Mesothelial cell of epicardium (in vitro differentiated cells): ENCODE results near the gene SND1. TPM values are rescaled to one million over a fixed set of nuclear protein-coding genes. Genes with fewer than 3 reads are reported as not detected.

ENCODE experiments used
- DNase-seq, 2 experiments: peaks; one replicate each; pipeline ENCODE4 v3.0.0; 2021; ENCODE audit warnings: low spot score in 2 of 2; ENCODE audit not compliant: unreplicated experiment in 2 of 2
- H3K27ac Mint-ChIP-seq: 2 replicates; pipeline ENCODE4 v1.8.0; 2021; ENCODE audit warnings: mixed read lengths
- H3K27me3 Mint-ChIP-seq: 2 replicates; pipeline ENCODE4 v1.8.0; 2021; ENCODE audit warnings: low read depth, mixed read lengths
- H3K36me3 Mint-ChIP-seq: 2 replicates; pipeline ENCODE4 v1.8.0; 2021; ENCODE audit warnings: mixed read lengths
- H3K4me1 Mint-ChIP-seq: 2 replicates; pipeline ENCODE4 v1.8.0; 2021; ENCODE audit warnings: mixed read lengths
- H3K4me3 Mint-ChIP-seq: 2 replicates; pipeline ENCODE4 v1.8.0; 2021; ENCODE audit warnings: mild to moderate bottlenecking, moderate library complexity, mixed read lengths
- H3K9me3 Mint-ChIP-seq: 2 replicates; pipeline ENCODE4 v1.8.0; 2021; ENCODE audit warnings: mixed read lengths
- total RNA-seq: library from RNA; stranded (reverse); gene quantifications from 3 replicates; pipeline ENCODE4 v1.2.1, GENCODE V29; 2021
- TF ChIP-seq, protein P1 (sequence below): fragments of 200-600 bp; sonication (generic); IDR thresholded peaks from one replicate; pipeline ENCODE4 v1.5.0; 2021; ENCODE audit warnings: antibody characterized with exemption; ENCODE audit not compliant: unreplicated experiment

The SND1 gene
- total RNA-seq, 1 donor from 2014 or later = 211 TPM

DNA sequence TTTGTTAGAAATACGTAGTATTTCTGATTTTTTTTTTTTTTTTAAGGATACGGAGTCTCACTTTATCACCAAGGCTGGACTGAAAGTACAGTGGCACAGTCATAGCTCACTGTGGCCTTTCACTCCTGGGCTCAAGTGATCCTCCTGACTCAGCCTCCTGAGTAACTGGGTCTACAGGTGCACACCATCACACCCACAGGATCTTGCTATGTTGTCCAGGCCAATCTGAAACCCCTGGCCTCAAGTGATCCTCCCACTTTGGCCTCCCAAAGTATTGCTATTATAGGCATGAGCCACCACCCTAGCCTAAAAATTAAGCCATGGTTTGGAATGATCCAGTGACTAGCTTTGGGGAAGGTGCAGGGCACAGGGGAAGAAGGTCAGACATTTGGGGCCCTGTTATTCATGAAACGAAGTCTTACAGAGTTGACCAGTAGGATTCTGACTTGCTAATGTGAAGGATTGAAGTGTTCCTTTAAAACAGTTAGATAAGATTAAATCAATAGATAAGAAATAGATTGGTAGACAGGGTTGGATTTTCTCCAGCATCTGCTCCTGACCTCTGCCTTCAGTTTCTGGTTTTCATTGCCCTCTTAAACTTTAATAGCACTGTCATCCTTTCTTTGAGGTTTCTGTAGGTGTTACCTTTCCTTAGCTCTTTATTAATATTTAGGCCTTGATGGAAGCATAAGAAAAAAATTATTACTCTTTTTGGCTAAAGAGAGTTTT is 257.6 kb downstream of the SND1 start:
- H3K27ac Mint-ChIP-seq = no peak overlapping the region
- peaks cover 9% of the 10 kb centered on the region for H3K4me1 Mint-ChIP-seq
- H3K4me3 Mint-ChIP-seq = no peak overlapping the region
- H3K36me3 Mint-ChIP-seq = no peaks in the 10 kb centered on the region
- H3K27me3 Mint-ChIP-seq = no peaks in the 10 kb centered on the region
- H3K9me3 Mint-ChIP-seq = no peaks in the 10 kb centered on the region
- TF ChIP-seq, protein P1, sequence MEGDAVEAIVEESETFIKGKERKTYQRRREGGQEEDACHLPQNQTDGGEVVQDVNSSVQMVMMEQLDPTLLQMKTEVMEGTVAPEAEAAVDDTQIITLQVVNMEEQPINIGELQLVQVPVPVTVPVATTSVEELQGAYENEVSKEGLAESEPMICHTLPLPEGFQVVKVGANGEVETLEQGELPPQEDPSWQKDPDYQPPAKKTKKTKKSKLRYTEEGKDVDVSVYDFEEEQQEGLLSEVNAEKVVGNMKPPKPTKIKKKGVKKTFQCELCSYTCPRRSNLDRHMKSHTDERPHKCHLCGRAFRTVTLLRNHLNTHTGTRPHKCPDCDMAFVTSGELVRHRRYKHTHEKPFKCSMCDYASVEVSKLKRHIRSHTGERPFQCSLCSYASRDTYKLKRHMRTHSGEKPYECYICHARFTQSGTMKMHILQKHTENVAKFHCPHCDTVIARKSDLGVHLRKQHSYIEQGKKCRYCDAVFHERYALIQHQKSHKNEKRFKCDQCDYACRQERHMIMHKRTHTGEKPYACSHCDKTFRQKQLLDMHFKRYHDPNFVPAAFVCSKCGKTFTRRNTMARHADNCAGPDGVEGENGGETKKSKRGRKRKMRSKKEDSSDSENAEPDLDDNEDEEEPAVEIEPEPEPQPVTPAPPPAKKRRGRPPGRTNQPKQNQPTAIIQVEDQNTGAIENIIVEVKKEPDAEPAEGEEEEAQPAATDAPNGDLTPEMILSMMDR = no peak
- DNase-seq = no peak

DNA sequence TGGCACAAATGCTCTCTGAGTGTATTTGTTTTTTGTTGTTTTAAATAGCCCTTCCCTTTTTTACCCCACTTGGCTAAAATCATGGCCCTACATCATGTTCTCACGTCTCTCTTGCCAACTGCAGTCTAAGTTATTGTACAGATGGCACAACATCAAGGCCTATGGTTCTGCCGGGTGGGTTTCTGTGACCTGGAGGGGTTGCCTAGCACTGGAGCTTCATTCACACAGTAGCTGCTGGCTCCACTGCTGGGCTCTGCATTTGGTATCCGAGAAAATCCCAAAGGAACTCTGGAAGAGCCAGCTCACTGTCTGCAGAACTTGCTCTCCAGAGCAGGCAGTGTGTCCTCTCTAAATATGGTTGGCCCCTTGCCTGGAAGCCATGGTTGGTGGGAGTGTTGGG is 258.7 kb downstream of the SND1 start:
- no peak overlapping the region for H3K27ac Mint-ChIP-seq
- DNase-seq = no peak
- peaks cover 8% of the 10 kb centered on the region for H3K4me1 Mint-ChIP-seq
- H3K4me3 Mint-ChIP-seq = no peak overlapping the region
- TF ChIP-seq, protein P1 = no peak
- H3K9me3 Mint-ChIP-seq = no peaks in the 10 kb centered on the region
- H3K36me3 Mint-ChIP-seq = no peaks in the 10 kb centered on the region
- no peaks in the 10 kb centered on the region for H3K27me3 Mint-ChIP-seq

DNA sequence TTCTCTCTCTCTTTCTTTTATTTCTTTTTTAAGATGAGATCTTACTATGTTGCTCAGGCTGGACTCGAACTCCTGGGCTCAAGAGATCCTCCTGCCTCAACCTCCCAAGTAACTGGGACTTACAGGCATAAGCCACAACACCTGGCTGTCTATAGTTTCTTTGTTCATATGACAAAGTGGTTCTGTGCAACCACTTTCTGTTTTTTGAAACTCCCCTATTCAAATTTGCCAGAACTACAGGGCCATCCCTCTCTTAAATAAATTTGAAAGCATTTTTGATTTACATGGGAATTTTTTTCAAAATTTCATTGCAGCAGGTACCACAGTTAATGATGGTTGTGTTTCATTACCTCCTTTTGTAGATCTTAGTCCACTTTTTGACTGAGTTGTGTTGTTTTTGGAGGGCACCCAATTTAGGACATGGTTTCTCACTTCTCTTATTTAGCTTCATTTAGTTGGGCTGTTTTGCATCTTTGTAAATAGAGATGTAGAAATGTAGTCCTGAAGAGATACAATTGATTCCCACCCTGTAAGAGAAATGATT is 260.0 kb downstream of the SND1 start:
- TF ChIP-seq, protein P1 = no peak
- no peaks in the 10 kb centered on the region for H3K27me3 Mint-ChIP-seq
- H3K4me3 Mint-ChIP-seq = no peak overlapping the region
- H3K27ac Mint-ChIP-seq = no peak overlapping the region
- DNase-seq = no peak
- H3K9me3 Mint-ChIP-seq = no peaks in the 10 kb centered on the region
- peaks cover 7% of the 10 kb centered on the region for H3K4me1 Mint-ChIP-seq
- no peaks in the 10 kb centered on the region for H3K36me3 Mint-ChIP-seq

DNA sequence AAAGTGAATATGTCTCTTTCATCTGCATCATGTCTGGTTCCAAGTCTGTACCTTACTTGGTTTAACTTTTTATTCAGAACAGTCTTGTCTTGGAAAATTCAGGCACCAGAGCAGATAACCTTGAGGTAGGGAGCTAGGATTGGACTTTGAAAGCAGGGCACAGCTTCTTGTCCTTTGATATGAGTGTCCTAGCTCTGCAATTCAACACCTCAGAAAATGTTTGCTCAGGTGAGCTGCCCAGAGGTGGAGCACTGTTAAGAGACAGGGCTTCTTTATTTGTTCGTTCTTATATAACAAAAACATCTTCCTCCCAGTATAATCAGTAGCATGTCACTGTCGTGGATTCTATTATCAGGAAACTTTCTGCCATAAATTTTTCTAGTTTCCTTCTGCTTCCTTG is 260.9 kb downstream of the SND1 start:
- Mint-ChIP-seq H3K4me3 (no peak overlapping the region), H3K27ac (no peak overlapping the region), H3K36me3 (no peaks in the 10 kb centered on the region), H3K27me3 (no peaks in the 10 kb centered on the region), H3K9me3 (no peaks in the 10 kb centered on the region), H3K4me1 (peaks cover 2% of the 10 kb centered on the region)
- TF ChIP-seq, protein P1 = no peak
- no peak for DNase-seq

DNA sequence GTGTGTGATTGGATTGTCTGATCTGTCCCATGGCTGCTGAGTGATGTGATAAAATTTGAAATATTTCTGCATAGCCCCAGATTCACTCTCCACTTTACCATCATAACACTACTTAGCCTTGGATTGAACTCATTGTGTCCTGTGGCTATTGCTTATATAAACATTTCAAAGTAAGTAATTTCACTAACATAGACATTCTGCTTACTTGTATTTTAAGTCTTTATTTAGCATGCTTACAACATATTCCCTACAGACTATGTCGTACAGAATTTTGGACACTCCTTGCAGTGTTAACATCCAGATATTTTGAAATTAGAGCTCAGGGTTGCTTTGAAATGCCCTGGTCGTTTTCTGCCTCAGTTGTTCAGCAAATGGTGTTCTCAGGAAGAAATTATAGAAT is 261.7 kb downstream of the SND1 start:
- Mint-ChIP-seq H3K4me1 (peaks cover 2% of the 10 kb centered on the region), H3K9me3 (no peaks in the 10 kb centered on the region), H3K4me3 (no peak overlapping the region), H3K27me3 (no peaks in the 10 kb centered on the region), H3K36me3 (no peaks in the 10 kb centered on the region), H3K27ac (no peak overlapping the region)
- no peak for DNase-seq
- TF ChIP-seq, protein P1 = no peak
